K562 (cell line): Measurements from ENCODE around the gene SLC35E1. TPM values are rescaled to one million over a fixed set of nuclear protein-coding genes. Genes with fewer than 3 reads are reported as not detected.

Source experiments
- RBM14 ChIP-seq: fragments of 200-400 bp; formaldehyde crosslinking; IDR thresholded peaks from 2 replicates; pipeline ENCODE4 v1.6.1; 2018; ENCODE audit warnings: low read depth, mild to moderate bottlenecking, low read length, moderate library complexity, borderline replicate concordance; ENCODE audit not compliant: insufficient read depth
- RBM39 ChIP-seq: fragments of 200-400 bp; formaldehyde crosslinking; optimal IDR thresholded peaks from 2 replicates; pipeline ENCODE3; 2018; ENCODE audit warnings: low read depth, low read length
- RREB1 ChIP-seq: fragments of 250-450 bp; sonication (Bioruptor Pico); IDR thresholded peaks from 2 replicates; pipeline ENCODE4 v1.4.0; 2020
- SRSF1 ChIP-seq: fragments of 200-400 bp; formaldehyde crosslinking; IDR thresholded peaks from 2 replicates; pipeline ENCODE4 v1.6.1; 2017; ENCODE audit warnings: mild to moderate bottlenecking, low read depth, low read length, moderate library complexity
- TCFL5 ChIP-seq: fragments of 250-450 bp; sonication (Bioruptor Pico); conservative IDR thresholded peaks from 2 replicates; pipeline ENCODE4 v1.6.1; 2021; ENCODE audit warnings: mild to moderate bottlenecking, moderate library complexity, matching md5 sums
- USF2 ChIP-seq: sonication (generic); formaldehyde crosslinking; IDR thresholded peaks from 2 replicates; pipeline ENCODE4 v1.5.0; 2020; ENCODE audit warnings: missing genetic modification reagents
- ZBTB5 ChIP-seq: fragments of 450-650 bp; IDR thresholded peaks from 2 replicates; pipeline ENCODE4 v1.6.1; 2017; ENCODE audit warnings: antibody characterized with exemption
- ZNF143 ChIP-seq: sonication (generic); formaldehyde crosslinking; IDR thresholded peaks from 2 replicates; pipeline ENCODE4 v1.9.0; 2022; ENCODE audit warnings: mild to moderate bottlenecking, missing genetic modification reagents
- ZNF347 ChIP-seq: fragments of 450-650 bp; formaldehyde crosslinking; IDR thresholded peaks from 2 replicates; pipeline ENCODE4 v1.4.0; 2020; ENCODE audit warnings: low read depth, mild to moderate bottlenecking, moderate library complexity
- polyA plus RNA-seq, 8 experiments: library from polyadenylated mRNA; depleted of rRNA in 4 of 8; stranded (reverse) in 5 of 8; unstranded in 3 of 8; fragments of >200 nt; fragmentation: Nextera tagmentation in 2 of 8; fragmentation: Illumina TruSeq in 1 of 8; extraction: Ambion mirVana in 2 of 8; extraction: Trizol in 1 of 8; gene quantifications; 2 replicates each; pipeline versions ENCODE4 v1.2.1 to v1.2.3, GENCODE V29; 2011 to 2014; ENCODE audit warnings: inconsistent platforms in 1 of 8, missing spikeins in 1 of 8
- total RNA-seq, 7 experiments: library from RNA; depleted of rRNA in 6 of 7; stranded (reverse); fragments of >200 nt in 6 of 7; fragmentation: Illumina TruSeq in 2 of 7; extraction: Trizol in 2 of 7; gene quantifications; 2 replicates each; pipeline versions ENCODE4 v1.2.1 to v1.2.3, GENCODE V29; 2011 to 2021; ENCODE audit warnings: low replicate concordance in 1 of 7

The SLC35E1 gene
- total and polyA plus RNA-seq, 9 of the 15 experiments (the other 6 are each of a cell fraction or from before 2014, with no cell fraction given): 15.0 to 40.1 (median 25.7) TPM

- TF ChIP-seq ZBTB5: no peak
- TF ChIP-seq RREB1 (CRISPR knock-in tag): no peak
- no peak for TF ChIP-seq ZNF143 (CRISPR knock-in tag)
- TF ChIP-seq RBM39: no peak
- TF ChIP-seq USF2 (CRISPR knock-in tag): no peak
- TF ChIP-seq TCFL5: no peak
- TF ChIP-seq RBM14: no peak
- no peak for TF ChIP-seq ZNF347
- no peak for TF ChIP-seq SRSF1
Measured at GRCh38 chr19:16542045-16542909, 29.9 kb downstream of the SLC35E1 start, which contains the start of gene CHERP (continued).
